Hepatocyte (in vitro differentiated cells): ENCODE results near the gene MRPL21.

ENCODE experiments used
- EZH2 ChIP-seq: fragments of 200-600 bp; sonication (generic); IDR thresholded peaks from 2 replicates; pipeline ENCODE4 v1.6.1; 2016; ENCODE audit warnings: antibody characterized with exemption, mild to moderate bottlenecking, borderline replicate concordance
- EZH2phosphoT487 ChIP-seq: fragments of 200-600 bp; sonication (generic); IDR thresholded peaks from one replicate; pipeline ENCODE4 v1.6.1; 2018; ENCODE audit warnings: antibody characterized with exemption, mild to moderate bottlenecking, low read depth, moderate library complexity; ENCODE audit not compliant: unreplicated experiment, severe bottlenecking
- TF ChIP-seq, protein P1 (sequence below): fragments of 200-600 bp; sonication (generic); IDR thresholded peaks from 2 replicates; pipeline ENCODE4 v1.5.1; 2016; ENCODE audit warnings: antibody characterized with exemption, mild to moderate bottlenecking; ENCODE audit not compliant: poor library complexity

DNA sequence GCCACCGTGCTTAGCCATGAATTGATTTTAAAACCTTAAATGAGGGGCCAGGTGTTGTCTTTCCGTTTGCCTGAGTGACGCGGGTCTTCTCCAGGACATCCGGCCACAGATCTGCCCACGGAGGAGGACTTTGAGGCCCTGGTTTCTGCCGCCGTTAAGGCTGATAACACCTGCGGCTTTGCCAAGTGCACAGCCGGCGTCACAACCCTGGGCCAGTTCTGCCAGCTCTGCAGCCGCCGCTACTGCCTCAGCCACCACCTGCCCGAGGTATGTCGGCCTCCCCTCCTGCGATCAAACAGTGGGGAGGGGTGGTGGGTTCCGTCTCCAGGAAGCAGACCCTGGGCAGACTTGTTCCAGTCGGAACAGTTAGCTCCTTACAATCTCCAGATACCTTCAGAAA is 34.5 kb upstream of the MRPL21 start:
- TF ChIP-seq, protein P1, sequence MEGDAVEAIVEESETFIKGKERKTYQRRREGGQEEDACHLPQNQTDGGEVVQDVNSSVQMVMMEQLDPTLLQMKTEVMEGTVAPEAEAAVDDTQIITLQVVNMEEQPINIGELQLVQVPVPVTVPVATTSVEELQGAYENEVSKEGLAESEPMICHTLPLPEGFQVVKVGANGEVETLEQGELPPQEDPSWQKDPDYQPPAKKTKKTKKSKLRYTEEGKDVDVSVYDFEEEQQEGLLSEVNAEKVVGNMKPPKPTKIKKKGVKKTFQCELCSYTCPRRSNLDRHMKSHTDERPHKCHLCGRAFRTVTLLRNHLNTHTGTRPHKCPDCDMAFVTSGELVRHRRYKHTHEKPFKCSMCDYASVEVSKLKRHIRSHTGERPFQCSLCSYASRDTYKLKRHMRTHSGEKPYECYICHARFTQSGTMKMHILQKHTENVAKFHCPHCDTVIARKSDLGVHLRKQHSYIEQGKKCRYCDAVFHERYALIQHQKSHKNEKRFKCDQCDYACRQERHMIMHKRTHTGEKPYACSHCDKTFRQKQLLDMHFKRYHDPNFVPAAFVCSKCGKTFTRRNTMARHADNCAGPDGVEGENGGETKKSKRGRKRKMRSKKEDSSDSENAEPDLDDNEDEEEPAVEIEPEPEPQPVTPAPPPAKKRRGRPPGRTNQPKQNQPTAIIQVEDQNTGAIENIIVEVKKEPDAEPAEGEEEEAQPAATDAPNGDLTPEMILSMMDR, result no peak
- TF ChIP-seq EZH2phosphoT487 (no peak), EZH2 (no peak)
